ENCODE results near the gene KDM4B.

- no peak for TF ChIP-seq CTCF (IDR thresholded peaks at IDR 0.05)
- TF ChIP-seq POLR2A (IDR thresholded peaks at IDR 0.05): no peak
These were observed 102.0 kb downstream of the KDM4B start for GRCh38 chr19:5070930-5071329.

Measured in Peyer's patch (tissue), 4 donors.